Measurements from ENCODE around the gene CCDC27.

DNA sequence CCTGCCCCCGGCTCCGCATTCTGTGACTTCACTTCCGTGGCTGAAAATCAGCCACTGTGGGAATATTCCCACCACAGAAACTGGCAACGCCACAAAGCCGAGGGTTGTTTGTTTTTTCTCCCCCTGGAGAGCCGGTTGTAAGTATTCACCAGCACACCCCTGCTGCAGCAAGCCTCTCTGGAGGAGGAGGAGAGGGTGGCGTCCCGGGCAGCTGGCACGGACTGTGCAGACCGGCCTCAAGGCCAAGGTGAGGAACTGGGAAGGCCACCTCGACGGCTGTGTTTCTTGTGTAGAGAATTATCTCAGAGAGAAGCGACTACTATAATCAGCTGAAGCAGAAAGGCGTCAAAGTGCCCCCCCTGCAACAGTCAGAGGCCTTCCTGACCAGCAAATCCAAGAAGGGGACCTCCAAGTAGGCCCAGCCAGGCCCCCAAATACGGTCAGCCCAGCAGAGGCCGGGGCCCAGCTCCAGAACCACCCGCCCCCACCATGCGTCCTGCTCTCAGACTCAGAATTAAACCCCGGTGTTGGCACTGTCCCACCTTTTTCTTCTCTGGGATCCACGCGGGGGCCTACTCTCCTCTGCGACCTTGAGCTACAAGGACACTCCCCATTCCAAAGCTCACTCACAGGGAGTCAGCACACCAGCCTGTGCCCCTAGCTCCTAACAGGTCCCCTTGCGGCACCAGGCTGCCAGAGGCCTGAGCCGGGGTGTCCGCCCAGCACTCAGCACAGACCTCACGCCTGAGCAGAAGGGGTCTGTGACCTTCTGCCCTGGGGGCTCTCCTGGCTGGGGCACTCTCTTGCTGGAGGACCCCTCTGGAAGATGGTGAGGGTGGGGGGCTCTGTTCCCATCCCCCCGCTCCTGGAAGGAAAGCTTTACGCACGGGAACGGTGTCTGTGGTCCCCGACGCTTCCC is 19.1 kb downstream of the CCDC27 start:
- TF ChIP-seq, protein P1, sequence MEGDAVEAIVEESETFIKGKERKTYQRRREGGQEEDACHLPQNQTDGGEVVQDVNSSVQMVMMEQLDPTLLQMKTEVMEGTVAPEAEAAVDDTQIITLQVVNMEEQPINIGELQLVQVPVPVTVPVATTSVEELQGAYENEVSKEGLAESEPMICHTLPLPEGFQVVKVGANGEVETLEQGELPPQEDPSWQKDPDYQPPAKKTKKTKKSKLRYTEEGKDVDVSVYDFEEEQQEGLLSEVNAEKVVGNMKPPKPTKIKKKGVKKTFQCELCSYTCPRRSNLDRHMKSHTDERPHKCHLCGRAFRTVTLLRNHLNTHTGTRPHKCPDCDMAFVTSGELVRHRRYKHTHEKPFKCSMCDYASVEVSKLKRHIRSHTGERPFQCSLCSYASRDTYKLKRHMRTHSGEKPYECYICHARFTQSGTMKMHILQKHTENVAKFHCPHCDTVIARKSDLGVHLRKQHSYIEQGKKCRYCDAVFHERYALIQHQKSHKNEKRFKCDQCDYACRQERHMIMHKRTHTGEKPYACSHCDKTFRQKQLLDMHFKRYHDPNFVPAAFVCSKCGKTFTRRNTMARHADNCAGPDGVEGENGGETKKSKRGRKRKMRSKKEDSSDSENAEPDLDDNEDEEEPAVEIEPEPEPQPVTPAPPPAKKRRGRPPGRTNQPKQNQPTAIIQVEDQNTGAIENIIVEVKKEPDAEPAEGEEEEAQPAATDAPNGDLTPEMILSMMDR (IDR thresholded peaks at IDR 0.05) = no peak
- no peak for TF ChIP-seq POLR2A (IDR thresholded peaks at IDR 0.05)
